ENCODE results near the gene LINC00305.

DNA sequence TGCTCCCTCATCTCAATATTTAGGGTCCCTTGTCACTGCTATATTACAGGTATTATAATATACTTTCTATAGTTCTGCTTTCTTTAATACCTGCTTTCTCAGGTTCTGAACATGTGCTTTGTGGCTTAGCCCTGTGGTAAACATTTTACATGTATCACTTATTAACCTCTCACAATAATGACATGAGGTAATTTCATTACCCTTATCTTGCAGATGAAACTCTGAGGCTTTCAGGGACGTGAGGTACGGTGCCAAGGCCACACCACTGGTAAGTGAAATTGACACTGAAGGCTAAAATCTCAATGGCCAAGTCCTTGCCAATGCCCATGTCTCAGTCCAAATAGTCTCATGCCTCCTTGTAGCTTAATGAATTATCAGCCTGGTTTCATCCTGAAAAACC lies 21.7 kb downstream of the LINC00305 start:
- TF ChIP-seq, protein P1, sequence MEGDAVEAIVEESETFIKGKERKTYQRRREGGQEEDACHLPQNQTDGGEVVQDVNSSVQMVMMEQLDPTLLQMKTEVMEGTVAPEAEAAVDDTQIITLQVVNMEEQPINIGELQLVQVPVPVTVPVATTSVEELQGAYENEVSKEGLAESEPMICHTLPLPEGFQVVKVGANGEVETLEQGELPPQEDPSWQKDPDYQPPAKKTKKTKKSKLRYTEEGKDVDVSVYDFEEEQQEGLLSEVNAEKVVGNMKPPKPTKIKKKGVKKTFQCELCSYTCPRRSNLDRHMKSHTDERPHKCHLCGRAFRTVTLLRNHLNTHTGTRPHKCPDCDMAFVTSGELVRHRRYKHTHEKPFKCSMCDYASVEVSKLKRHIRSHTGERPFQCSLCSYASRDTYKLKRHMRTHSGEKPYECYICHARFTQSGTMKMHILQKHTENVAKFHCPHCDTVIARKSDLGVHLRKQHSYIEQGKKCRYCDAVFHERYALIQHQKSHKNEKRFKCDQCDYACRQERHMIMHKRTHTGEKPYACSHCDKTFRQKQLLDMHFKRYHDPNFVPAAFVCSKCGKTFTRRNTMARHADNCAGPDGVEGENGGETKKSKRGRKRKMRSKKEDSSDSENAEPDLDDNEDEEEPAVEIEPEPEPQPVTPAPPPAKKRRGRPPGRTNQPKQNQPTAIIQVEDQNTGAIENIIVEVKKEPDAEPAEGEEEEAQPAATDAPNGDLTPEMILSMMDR (IDR thresholded peaks at IDR 0.05) = no peak
- TF ChIP-seq POLR2AphosphoS5 (IDR thresholded peaks at IDR 0.05) = no peak
